HEK293 (cell line): ENCODE measurements around the gene CCDC88C.

Experiments
- CTCF ChIA-PET: fragments of 350-600 bp; formaldehyde crosslinking; extraction: SDS; loops from one replicate; lab custom pipeline; 2021; ENCODE audit warnings: antibody characterized with exemption; lab: Yijun Ruan, JAX
- POLR2A ChIA-PET: fragments of 300-600 bp; formaldehyde crosslinking; extraction: SDS; loops from one replicate; lab custom pipeline; 2020; ENCODE audit warnings: antibody characterized with exemption, inconsistent platforms; lab: Yijun Ruan, JAX
- H3K27ac ChIP-seq: fragments of 200-500 bp; sonication (Bioruptor generic); 2 replicates; pipeline ENCODE4 v1.5.1; 2014; ENCODE audit warnings: low read depth, low read length, control low read depth, inconsistent platforms; ENCODE audit errors: extremely low read depth
- H3K36me3 ChIP-seq, 2 experiments: fragments of 200-500 bp in 1 of 2; sonication (Bioruptor generic) in 1 of 2; 1 replicate in 1 of 2; 2 replicates in 1 of 2; pipeline ENCODE4 v1.5.1; 2014 to 2017; ENCODE audit warnings: inconsistent platforms in 2 of 2, low read length in 2 of 2; ENCODE audit not compliant: control insufficient read depth in 2 of 2, insufficient read depth in 1 of 2
- H3K4me1 ChIP-seq: fragments of 200-500 bp; sonication (Bioruptor generic); 2 replicates; pipeline ENCODE4 v1.5.1; 2014; ENCODE audit warnings: mild to moderate bottlenecking, low read length, inconsistent platforms; ENCODE audit not compliant: control insufficient read depth, insufficient read depth
- H3K4me3 ChIP-seq: 2 replicates; pipeline ENCODE4 v1.5.1; 2011; ENCODE audit warnings: low read depth, mild to moderate bottlenecking, control low read depth, low read length, moderate library complexity
- H3K9me3 ChIP-seq: fragments of 200-500 bp; sonication (Bioruptor generic); 2 replicates; pipeline ENCODE4 v1.5.1; 2014; ENCODE audit warnings: low read depth, low read length, inconsistent platforms; ENCODE audit not compliant: control insufficient read depth, insufficient read depth
- HIC1 ChIP-seq: fragments of 450-650 bp; formaldehyde crosslinking; IDR thresholded peaks from 2 replicates; pipeline ENCODE4 v1.5.1; 2016; ENCODE audit warnings: missing biosample characterization, missing genetic modification characterization
- PRDM4 ChIP-seq: fragments of 450-650 bp; formaldehyde crosslinking; IDR thresholded peaks from 2 replicates; pipeline ENCODE4 v1.5.1; 2017; ENCODE audit warnings: missing biosample characterization, missing genetic modification characterization
- SCRT1 ChIP-seq: fragments of 450-650 bp; formaldehyde crosslinking; IDR thresholded peaks from 2 replicates; pipeline ENCODE4 v1.5.1; 2016; ENCODE audit warnings: missing biosample characterization, missing genetic modification characterization, borderline replicate concordance
- ZBTB20 ChIP-seq: fragments of 450-650 bp; formaldehyde crosslinking; IDR thresholded peaks from 2 replicates; pipeline ENCODE4 v1.5.1; 2016; ENCODE audit warnings: missing biosample characterization, missing genetic modification characterization
- ZBTB6 ChIP-seq: fragments of 450-650 bp; formaldehyde crosslinking; IDR thresholded peaks from 2 replicates; pipeline ENCODE4 v1.5.1; 2017; ENCODE audit warnings: missing biosample characterization, missing genetic modification characterization
- ZNF37A ChIP-seq: fragments of 450-650 bp; IDR thresholded peaks from 2 replicates; pipeline ENCODE4 v1.5.1; 2018; ENCODE audit warnings: missing biosample characterization, missing genetic modification characterization
- ZNF488 ChIP-seq: fragments of 450-650 bp; formaldehyde crosslinking; IDR thresholded peaks from 2 replicates; pipeline ENCODE4 v1.5.1; 2016; ENCODE audit warnings: missing biosample characterization, missing genetic modification characterization
- ZNF501 ChIP-seq: fragments of 450-650 bp; formaldehyde crosslinking; IDR thresholded peaks from 2 replicates; pipeline ENCODE4 v1.5.1; 2016; ENCODE audit warnings: missing biosample characterization, missing genetic modification characterization
- ZNF596 ChIP-seq: fragments of 450-650 bp; IDR thresholded peaks from 2 replicates; pipeline ENCODE4 v1.5.0; 2018; ENCODE audit warnings: missing biosample characterization, mild to moderate bottlenecking, missing genetic modification characterization, moderate library complexity
- ZNF621 ChIP-seq: fragments of 450-650 bp; formaldehyde crosslinking; IDR thresholded peaks from 2 replicates; pipeline ENCODE4 v1.5.1; 2017; ENCODE audit warnings: missing biosample characterization, missing genetic modification characterization
- ZNF660 ChIP-seq: fragments of 450-650 bp; IDR thresholded peaks from 2 replicates; pipeline ENCODE4 v1.5.1; 2018; ENCODE audit warnings: missing biosample characterization, mild to moderate bottlenecking, missing genetic modification characterization
- ZNF701 ChIP-seq: fragments of 450-650 bp; formaldehyde crosslinking; IDR thresholded peaks from 2 replicates; pipeline ENCODE4 v1.5.1; 2016; ENCODE audit warnings: missing biosample characterization, missing genetic modification characterization

Gene CCDC88C

GRCh38 chr14:91414475-91414833 is 3.2 kb downstream of the CCDC88C start (continued):
- TF ChIP-seq SCRT1 (tag by site-specific recombination), result no peak
- TF ChIP-seq, all 188 proteins: peak for 0

GRCh38 chr14:91413547-91414474 is 3.8 kb downstream of the CCDC88C start:
- ChIA-PET POLR2A (no interaction called here), CTCF (interaction anchor here (1.6 kb wide), 1 partner anchor 90 kb away, joined by 8 read pairs; no protein-coding TSS in a partner anchor)
- H3K9me3 ChIP-seq, result no peaks in the 10 kb centered on the region
- H3K36me3 ChIP-seq, result peaks cover 0 to 7% of the 10 kb centered on the region in 2 experiments; a peak in 2 of 3 replicates
- no peak overlapping the region for H3K4me3 ChIP-seq
- TF ChIP-seq ZNF701 (tag by site-specific recombination), result no peak
- peaks cover 3% of the 10 kb centered on the region; the same call in 1 of the 2 replicates for H3K4me1 ChIP-seq
- H3K27ac ChIP-seq, result no peak overlapping the region

- POLR2A ChIA-PET, result no interaction called here
- H3K9me3 ChIP-seq, result no peaks in the 10 kb centered on the region
- CTCF ChIA-PET, result no interaction called here
- no peak for TF ChIP-seq ZNF37A (tag by site-specific recombination)
- peak; percentile 37; the same call in 1 of the 2 replicates for TF ChIP-seq PRDM4 (tag by site-specific recombination)
- H3K36me3 ChIP-seq, result peaks cover 0 to 15% of the 10 kb centered on the region in 2 experiments; a peak in 2 of 3 replicates
- H3K4me3 ChIP-seq, result no peak overlapping the region
- H3K4me1 ChIP-seq, result peaks cover 3% of the 10 kb centered on the region; the same call in 1 of the 2 replicates
- no peak overlapping the region for H3K27ac ChIP-seq
These were observed 4.7 kb downstream of the CCDC88C start for GRCh38 chr14:91412939-91413338.

- Histone ChIP-seq H3K36me3 (peaks cover 0 to 20% of the 10 kb centered on the region in 2 experiments; a peak in 2 of 3 replicates), H3K4me1 (no peaks in the 10 kb centered on the region), H3K27ac (no peak overlapping the region)
- ChIA-PET CTCF (interaction anchor here (2.0 kb wide), 1 partner anchor 87 kb away, joined by 6 read pairs; no protein-coding TSS in a partner anchor), POLR2A (no interaction called here)
- no peak for TF ChIP-seq ZNF501 (tag by site-specific recombination)
- TF ChIP-seq, all 188 proteins: peak for 0
- Histone ChIP-seq H3K9me3 (no peaks in the 10 kb centered on the region), H3K4me3 (no peak overlapping the region)
These were observed 6.7 kb downstream of the CCDC88C start for GRCh38 chr14:91410771-91411536.

GRCh38 chr14:91409928-91410718 is 7.5 kb downstream of the CCDC88C start:
- Histone ChIP-seq H3K27ac (no peak overlapping the region), H3K4me3 (no peak overlapping the region), H3K9me3 (no peaks in the 10 kb centered on the region), H3K36me3 (peaks cover 0 to 23% of the 10 kb centered on the region in 2 experiments; a peak in 2 of 3 replicates), H3K4me1 (no peaks in the 10 kb centered on the region)
- CTCF ChIA-PET, result interaction anchor here (2.0 kb wide), 1 partner anchor 87 kb away, joined by 6 read pairs; no protein-coding TSS in a partner anchor
- POLR2A ChIA-PET, result no interaction called here
- no peak for TF ChIP-seq ZNF488 (tag by site-specific recombination)
- no peak for TF ChIP-seq HIC1
- TF ChIP-seq ZNF660 (tag by site-specific recombination), result no peak
- TF ChIP-seq ZBTB6 (tag by site-specific recombination), result no peak
- no peak for TF ChIP-seq ZNF621 (tag by site-specific recombination)
- no peak for TF ChIP-seq ZBTB20 (tag by site-specific recombination)
- no peak for TF ChIP-seq ZNF596
